CD4-positive, alpha-beta T cell treated with Interleukin-17A for 4 hours (primary cell): ENCODE results near the gene ADI1.

Experiments
- DNase-seq: peaks from one replicate; pipeline ENCODE4 v3.0.0-alpha.2; 2020; ENCODE audit warnings: mixed read lengths

The ADI1 gene

GRCh38 chr2:3479430-3480320, 39.7 kb downstream of the ADI1 start:
- DNase-seq = no peak

DNA sequence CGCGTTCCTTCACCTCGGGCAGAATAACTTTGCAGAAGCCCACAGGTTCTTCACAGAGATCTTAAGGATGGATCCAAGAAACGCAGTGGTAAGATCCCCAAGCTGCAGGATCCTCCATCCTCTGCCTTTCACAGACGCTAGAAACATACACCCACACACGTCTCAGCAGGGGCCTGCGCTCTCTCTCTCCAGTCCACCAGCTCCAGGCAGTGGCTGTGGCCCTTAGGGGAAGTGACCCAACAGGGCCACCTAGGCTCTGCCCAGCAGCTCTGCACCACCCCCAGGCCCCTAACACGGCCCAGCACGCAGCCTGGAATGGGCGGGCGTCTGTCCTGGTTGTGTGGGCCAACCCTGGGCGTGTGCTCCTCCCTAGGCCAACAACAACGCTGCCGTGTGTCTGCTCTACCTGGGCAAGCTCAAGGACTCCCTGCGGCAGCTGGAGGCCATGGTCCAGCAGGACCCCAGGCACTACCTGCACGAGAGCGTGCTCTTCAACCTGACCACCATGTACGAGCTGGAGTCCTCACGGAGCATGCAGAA, 40.4 kb downstream of the ADI1 start:
- no peak for DNase-seq

GRCh38 chr2:3476985-3477327, 42.4 kb downstream of the ADI1 start:
- DNase-seq = no peak

DNA sequence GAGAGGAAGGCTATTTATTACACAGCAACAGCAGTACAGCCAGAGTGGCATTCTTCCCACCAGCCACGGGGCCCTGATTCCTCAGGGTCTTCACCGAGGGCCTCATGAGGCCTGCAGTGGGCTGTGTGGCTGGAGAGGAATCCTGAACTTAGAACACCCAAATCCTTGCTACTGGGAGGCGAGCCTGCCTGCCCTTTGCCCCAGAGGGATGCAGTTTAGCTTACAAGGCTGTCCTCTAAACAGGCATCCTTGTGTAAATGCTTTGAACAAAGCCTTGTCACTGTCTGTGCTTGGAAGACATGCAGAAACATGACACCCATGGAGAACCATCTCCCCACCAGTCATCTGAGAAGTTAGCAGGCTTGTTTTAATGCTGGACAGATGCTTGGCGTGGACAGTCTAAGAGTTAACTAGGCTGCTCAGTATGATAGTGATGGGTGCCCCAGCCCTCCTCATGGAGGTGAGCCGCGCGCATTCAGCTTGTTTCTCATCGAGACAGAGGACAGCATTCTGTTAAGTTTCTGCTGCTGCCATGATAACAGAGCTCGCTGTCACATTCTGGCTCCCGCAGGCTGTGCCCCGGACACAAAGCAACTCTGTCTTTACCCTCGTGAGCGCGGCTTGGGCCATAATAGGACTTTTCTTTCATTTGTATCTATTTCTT, 42.9 kb downstream of the ADI1 start:
- DNase-seq = no peak

DNA sequence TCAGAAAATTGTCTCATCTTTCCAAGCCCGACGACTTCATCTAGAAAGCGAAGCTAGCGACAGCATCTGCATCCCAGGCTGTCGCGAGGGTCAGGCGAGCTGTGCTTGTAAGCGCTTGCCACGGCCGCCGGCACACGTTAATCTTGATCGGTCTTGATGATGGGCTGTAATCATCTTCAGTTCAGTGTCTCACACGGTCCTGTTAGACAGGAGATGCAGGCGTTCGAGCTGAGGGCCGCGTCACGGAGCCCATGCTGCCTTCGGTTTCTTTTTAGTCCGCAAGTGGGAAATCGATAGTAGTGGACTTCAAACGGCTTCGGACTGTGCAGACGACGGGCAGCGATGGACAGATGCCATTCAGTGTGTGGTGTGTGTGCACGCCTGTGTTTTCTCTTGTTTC, 43.6 kb downstream of the ADI1 start:
- no peak for DNase-seq

GRCh38 chr2:3472966-3473365, 46.4 kb downstream of the ADI1 start:
- DNase-seq = no peak

DNA sequence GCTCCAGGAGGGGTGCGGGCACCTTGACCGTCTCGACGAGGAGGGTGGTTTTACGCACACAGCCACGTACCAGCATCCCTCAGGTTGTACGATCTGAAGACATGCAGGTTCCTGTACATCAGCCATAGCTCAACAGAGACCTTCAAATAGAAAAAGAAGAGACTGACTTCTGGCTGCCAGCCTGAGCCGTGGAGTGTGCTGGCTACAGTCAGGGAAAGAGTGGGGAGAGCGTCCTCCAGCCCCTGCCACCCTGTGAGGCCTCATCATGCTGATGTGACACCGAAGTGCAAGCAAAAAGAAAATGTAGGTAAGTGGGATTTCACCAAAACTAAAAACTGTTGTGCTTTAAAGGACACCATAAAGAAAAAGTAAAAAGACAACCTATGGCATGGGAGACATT, 47.0 kb downstream of the ADI1 start:
- DNase-seq = no peak

DNA sequence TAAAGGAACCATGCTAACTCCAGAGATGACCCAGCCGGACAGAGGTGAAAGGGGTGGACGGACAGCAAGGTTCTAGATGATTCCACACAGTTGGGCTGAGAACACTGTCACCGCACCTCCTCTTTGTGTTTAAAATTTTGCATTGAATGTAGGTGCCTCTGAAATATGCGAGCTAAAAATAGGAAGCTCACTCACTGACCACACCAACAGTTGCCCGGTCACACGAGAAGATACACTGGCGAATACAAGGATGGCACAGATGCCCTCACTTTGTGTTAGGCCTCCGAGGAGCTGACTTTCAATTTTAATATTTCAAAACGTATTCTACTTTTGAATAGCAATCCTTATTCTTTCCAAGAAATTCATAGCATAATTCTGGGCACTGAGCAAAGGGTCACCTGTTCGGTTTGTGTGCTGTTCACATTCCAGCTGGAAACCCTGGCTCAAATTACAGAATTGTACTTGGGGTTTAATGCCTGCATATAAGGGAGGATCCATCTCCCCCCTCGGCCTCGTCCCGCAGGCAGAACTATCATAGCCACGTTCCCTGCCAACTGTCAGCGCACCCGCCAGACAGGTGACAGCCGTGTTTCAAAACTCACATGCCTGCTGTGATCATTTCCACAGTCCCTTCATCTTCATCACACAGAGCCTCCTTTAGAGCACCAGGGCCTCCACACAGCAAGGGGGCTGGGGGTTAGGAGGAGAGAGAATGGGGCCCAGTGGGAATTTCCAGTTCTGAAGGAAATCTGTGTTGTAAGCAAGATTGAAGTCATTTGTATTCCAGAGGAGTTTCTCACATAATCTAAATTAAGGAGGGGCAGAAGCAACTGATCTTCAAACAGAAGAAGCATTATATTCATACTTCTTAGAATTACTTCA, 48.2 kb downstream of the ADI1 start:
- DNase-seq = no peak

DNA sequence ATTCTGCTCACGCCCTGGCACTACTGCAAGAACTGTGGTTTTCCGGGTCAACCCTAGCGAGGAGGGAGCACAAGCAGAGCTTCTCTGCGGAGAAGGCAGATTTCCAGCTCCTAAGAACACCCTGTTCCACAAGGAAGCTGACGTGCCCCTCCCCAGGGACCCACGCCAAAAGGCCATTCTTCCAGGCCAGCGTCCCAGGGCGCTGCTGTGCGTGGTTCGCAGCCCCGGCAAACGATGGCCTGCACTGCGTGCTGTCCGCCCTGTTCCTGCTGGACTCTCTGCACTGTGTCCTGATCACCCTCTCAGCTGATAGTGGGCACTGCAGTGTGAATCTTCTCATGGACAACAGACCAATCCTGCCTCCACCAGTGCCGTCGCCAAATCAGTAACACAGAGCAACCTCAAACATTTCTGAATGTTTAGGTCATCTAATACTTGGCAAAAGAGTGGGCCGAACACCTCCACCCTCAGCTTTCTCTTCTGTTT, 49.1 kb downstream of the ADI1 start:
- DNase-seq = no peak

- no peak for DNase-seq
These were observed 49.8 kb downstream of the ADI1 start for GRCh38 chr2:3469486-3469885.

GRCh38 chr2:3468296-3468988, 50.9 kb downstream of the ADI1 start:
- no peak for DNase-seq

DNA sequence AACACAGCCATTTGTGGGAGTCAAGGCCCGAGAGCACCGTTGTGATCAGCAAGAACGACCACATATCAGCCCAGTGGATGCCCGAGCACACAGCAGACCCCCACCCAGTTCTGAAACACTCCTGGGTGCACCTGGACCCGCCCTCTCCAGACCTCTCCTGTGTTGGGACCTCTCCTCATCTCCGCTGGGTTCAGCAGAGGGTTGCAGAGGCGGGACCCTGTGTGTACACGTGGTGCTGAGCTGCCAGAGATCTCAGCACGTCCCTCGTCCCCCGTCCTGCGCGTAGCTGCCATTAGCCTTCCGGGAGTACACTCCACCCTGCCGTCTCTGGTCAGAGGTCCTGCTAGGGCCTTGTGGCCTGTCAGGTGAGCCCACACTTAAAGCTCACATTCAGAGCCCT, 51.7 kb downstream of the ADI1 start:
- DNase-seq = no peak

GRCh38 chr2:3466966-3467365, 52.4 kb downstream of the ADI1 start:
- no peak for DNase-seq

- no peak for DNase-seq
These were observed 52.9 kb downstream of the ADI1 start for GRCh38 chr2:3466482-3466863.

GRCh38 chr2:3465844-3466481, 53.4 kb downstream of the ADI1 start:
- no peak for DNase-seq

GRCh38 chr2:3465328-3465727, 54.0 kb downstream of the ADI1 start:
- no peak for DNase-seq

DNA sequence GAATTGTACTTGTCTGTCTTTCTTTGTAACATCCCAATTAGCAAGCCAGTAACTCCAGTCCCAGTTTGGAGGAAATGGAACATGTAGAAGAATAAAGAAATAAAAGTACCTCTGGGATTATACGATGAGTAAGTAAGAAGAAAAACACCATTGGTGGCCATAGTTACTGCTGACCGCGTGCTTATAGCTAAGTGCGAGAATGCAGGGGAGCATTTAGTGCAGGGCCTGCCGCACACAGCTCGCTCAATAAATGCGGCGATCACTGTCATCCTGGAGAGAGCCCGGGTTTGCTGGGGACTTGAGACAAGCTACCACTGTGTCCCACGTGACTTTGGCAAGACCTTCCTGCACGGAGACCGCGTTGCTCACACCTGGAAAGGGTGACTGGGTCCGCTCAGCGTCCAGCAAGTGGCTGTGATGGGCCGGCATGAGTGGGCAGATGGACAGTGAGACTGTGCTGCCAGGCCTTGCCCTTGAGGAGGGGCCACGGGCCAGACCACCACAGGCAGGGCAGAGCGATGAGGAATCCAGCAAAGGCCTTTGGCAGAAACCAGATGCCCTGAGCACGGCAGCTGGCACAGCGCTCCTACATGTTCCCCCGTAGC, 54.8 kb downstream of the ADI1 start:
- no peak for DNase-seq

DNA sequence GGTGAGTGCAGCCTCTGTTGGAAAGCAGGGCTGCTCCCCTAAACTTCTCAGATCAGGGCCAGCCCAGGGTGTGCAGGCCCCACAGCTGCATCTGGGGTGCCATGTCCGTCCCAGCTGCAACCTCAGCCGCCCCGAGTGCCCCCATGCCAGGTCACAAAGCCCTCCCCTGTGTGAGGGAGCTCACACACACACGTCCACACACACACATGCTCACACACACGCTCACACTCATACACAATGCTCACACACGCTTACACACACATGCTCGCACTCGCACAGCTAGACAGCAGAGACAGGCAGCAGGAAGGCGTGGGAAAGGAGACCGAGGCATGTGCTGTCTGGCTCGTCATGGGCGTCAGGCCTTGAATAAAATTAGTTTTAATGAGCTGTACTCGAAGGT, 55.4 kb downstream of the ADI1 start:
- DNase-seq = no peak

DNA sequence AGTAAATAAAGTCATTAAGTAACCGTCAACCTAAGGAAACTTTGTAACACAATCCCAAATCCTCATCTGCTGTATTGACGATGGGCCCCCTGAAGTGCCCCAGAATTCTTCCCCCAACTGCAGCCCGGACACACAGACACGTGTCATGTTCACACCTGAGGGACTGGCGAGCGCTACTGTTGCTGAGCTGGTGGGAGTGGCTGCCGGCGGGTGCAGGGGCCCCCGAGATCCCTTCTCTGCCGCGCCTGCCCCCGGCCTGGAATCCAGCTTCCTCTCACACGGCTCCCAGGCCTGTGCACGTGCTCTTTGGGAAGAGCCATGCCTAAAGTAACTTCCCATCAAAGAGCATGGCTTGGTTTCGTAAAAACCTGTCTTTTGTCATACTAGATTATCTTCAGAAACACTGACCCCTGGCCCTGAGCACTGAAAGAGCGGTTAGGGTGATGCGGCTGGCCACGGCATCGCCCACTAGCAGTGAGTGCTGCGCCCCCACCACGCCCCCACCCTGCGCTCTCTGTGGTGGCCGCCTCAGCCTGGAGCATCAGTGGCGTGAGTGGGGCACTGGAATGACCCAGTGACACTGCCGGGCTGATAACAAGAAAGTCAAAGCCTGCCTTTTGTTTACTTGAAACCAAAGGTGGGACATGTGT, 56.0 kb downstream of the ADI1 start:
- DNase-seq = no peak

- DNase-seq = no peak
These were observed 56.7 kb downstream of the ADI1 start for GRCh38 chr2:3462493-3463104.
